ENCODE data around the gene ZC2HC1C.

DNA sequence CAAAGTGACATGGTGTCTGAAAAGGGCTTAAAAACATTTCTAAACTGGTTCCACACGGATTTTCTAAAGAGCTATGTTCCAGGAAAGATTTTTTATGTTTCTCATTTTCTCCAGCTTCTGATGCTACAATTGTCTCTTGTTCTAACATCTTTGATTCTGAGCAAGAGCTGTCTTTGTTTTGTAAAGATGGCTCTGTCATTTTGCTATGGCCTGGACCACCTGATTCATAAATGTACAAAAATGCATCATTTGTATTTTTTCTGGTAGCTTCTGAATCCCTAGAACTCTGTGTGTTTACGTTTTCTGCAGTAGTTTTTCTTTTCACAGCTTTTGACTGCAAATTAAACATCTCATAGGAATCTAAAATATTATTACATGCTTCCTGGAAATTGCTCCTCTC lies 21.3 kb upstream of the ZC2HC1C start:
- no peak for TF ChIP-seq SUZ12 (IDR thresholded peaks at IDR 0.05)
- TF ChIP-seq BHLHE40 (IDR thresholded peaks at IDR 0.05; ENCODE audit: borderline replicate concordance): no peak
- TF ChIP-seq ELF4 (IDR thresholded peaks at IDR 0.05): no peak
- TF ChIP-seq LEF1 (IDR thresholded peaks at IDR 0.05; ENCODE audit: borderline replicate concordance): no peak
- TF ChIP-seq, protein P1, sequence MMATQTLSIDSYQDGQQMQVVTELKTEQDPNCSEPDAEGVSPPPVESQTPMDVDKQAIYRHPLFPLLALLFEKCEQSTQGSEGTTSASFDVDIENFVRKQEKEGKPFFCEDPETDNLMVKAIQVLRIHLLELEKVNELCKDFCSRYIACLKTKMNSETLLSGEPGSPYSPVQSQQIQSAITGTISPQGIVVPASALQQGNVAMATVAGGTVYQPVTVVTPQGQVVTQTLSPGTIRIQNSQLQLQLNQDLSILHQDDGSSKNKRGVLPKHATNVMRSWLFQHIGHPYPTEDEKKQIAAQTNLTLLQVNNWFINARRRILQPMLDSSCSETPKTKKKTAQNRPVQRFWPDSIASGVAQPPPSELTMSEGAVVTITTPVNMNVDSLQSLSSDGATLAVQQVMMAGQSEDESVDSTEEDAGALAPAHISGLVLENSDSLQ (IDR thresholded peaks at IDR 0.05): no peak
- no peak for TF ChIP-seq ZNF384 (IDR thresholded peaks at IDR 0.05)

All from HEK293T (cell line).